Frontal cortex (tissue), 4 donors: ENCODE data around the gene LRRC41. TPM values are rescaled to one million over a fixed set of nuclear protein-coding genes. Genes with fewer than 3 reads are reported as not detected.

ENCODE experiments used
- DNase-seq, 2 donors: peaks; one replicate each; pipeline ENCODE4 v3.0.0; 2012; ENCODE audit warnings: low spot score in 2 of 2
- FAIRE-seq: peaks from 2 replicates; lab custom pipeline; 2012; peaks lifted over from hg19 to GRCh38; lab: Jason Lieb, UNC
- total RNA-seq: library from RNA; depleted of rRNA; stranded (reverse); fragments of >200 nt; gene quantifications from one replicate; pipeline ENCODE4 v1.2.3, GENCODE V29; 2014
- donor health status: control.
- donor health status: control.
- donor health status: control.

The LRRC41 gene
- total RNA-seq, 1 donor from 2014 or later, result 51.0 TPM

GRCh38 chr1:46289976-46290375 is 13.4 kb downstream of the LRRC41 start:
- no peak for DNase-seq
- no peak for FAIRE-seq

- DNase-seq, result no peak
- no peak for FAIRE-seq
Measured at GRCh38 chr1:46289134-46289494, 14.3 kb downstream of the LRRC41 start.

GRCh38 chr1:46288485-46289133 is 14.8 kb downstream of the LRRC41 start:
- FAIRE-seq, result no peak
- no peak for DNase-seq

GRCh38 chr1:46285730-46286477 is 17.5 kb downstream of the LRRC41 start:
- no peak for DNase-seq
- no peak for FAIRE-seq

- FAIRE-seq (no peak), DNase-seq (no peak)
Measured at GRCh38 chr1:46284597-46285564, 18.5 kb downstream of the LRRC41 start.

- no peak for DNase-seq
- FAIRE-seq, result no peak
Measured at GRCh38 chr1:46284058-46284457, 19.4 kb downstream of the LRRC41 start.

- DNase-seq (no peak), FAIRE-seq (no peak)
Measured at GRCh38 chr1:46281021-46281420, 22.4 kb downstream of the LRRC41 start.

- FAIRE-seq, result no peak
- no peak for DNase-seq
Measured at GRCh38 chr1:46280092-46280491, 23.3 kb downstream of the LRRC41 start.

- FAIRE-seq (no peak), DNase-seq (no peak)
Measured at GRCh38 chr1:46278807-46279206, 24.6 kb downstream of the LRRC41 start.

GRCh38 chr1:46277658-46278373 is 25.6 kb downstream of the LRRC41 start:
- DNase-seq, result no peak

GRCh38 chr1:46275030-46275337 is 28.4 kb downstream of the LRRC41 start:
- FAIRE-seq, result no peak
- no peak for DNase-seq

More at GRCh38 chr1:46277658-46278373, 25.6 kb downstream of the LRRC41 start:
- FAIRE-seq, result no peak

GRCh38 chr1:46274225-46275029 is 29.0 kb downstream of the LRRC41 start:
- DNase-seq (no peak), FAIRE-seq (no peak)

- DNase-seq (no peak), FAIRE-seq (no peak)
Measured at GRCh38 chr1:46268578-46268977, 34.8 kb downstream of the LRRC41 start.

- no peak for DNase-seq
- no peak for FAIRE-seq
Measured at GRCh38 chr1:46263146-46263545, 40.3 kb downstream of the LRRC41 start.

- DNase-seq, result no peak
- no peak for FAIRE-seq
Measured at GRCh38 chr1:46262508-46262907, 40.9 kb downstream of the LRRC41 start.

- FAIRE-seq (no peak), DNase-seq (no peak)
Measured at GRCh38 chr1:46256523-46256922, 46.9 kb downstream of the LRRC41 start.

- no peak for DNase-seq
- no peak for FAIRE-seq
Measured at GRCh38 chr1:46254668-46255067, 48.7 kb downstream of the LRRC41 start.

GRCh38 chr1:46248122-46248920 is 55.1 kb downstream of the LRRC41 start:
- FAIRE-seq (no peak), DNase-seq (no peak)
